Colonic mucosa (tissue), 4 donors: Measurements from ENCODE around the gene EGFL7. TPM values are rescaled to one million over a fixed set of nuclear protein-coding genes. Genes with fewer than 3 reads are reported as not detected.
A peak's percentile ranks its signal among the peaks of the same experiment; 100 is the strongest.

Source experiments
- DNase-seq: peaks from one replicate; pipeline ENCODE4 v3.0.0-alpha.2; 2020
- H3K27ac ChIP-seq: fragments of 200-600 bp; one replicate; pipeline ENCODE4 v1.8.0; 2021
- H3K27me3 ChIP-seq: fragments of 200-600 bp; one replicate; pipeline ENCODE4 v1.8.0; 2021
- H3K36me3 ChIP-seq: fragments of 200-600 bp; one replicate; pipeline ENCODE4 v1.8.0; 2021
- H3K4me1 ChIP-seq: fragments of 200-600 bp; one replicate; pipeline ENCODE4 v1.8.0; 2021; ENCODE audit warnings: mild to moderate bottlenecking
- H3K4me3 ChIP-seq: fragments of 200-600 bp; one replicate; pipeline ENCODE4 v1.8.0; 2021
- H3K9ac ChIP-seq, 2 donors: one replicate each; pipeline ENCODE4 v1.7.0; 2013; ENCODE audit warnings: control low read depth in 2 of 2, low read depth in 2 of 2, low read length in 2 of 2
- H3K9me3 ChIP-seq: fragments of 200-600 bp; one replicate; pipeline ENCODE4 v1.8.0; 2021
- intact Hi-C: fragments of 100-400 bp; cut with DNase I; formaldehyde crosslinking; loops from one replicate; pipeline ENCODE4 v1.14.1; 2022
- microRNA-seq: library from miRNA; unstranded; fragments of <30 nt; microRNA quantifications from one replicate; pipeline ENCODE4, GENCODE V29; 2019
- total RNA-seq, 2 donors: library from RNA; stranded (reverse); fragmentation: NEBNext Ultra II Directional in 1 of 2; extraction: Animal tissue kit (Norgen Biotek cat#: 25700) in 1 of 2; gene quantifications; one replicate each; pipeline ENCODE4 v1.2.1, GENCODE V29; 2021
- TF ChIP-seq, protein P1 (sequence below): fragments of 200-600 bp; IDR thresholded peaks from one replicate; pipeline ENCODE4 v1.8.0; 2022; ENCODE audit warnings: antibody characterized with exemption, mild to moderate bottlenecking
- donor health status: healthy.
- donor health status: DM: no; HTN: no; CAD: no.
- donor health status: DM: no; HTN: no; CAD: no.

EGFL7 gene
- total RNA-seq, 2 donors from 2014 or later, result 17.3 to 28.4 TPM

- no peak overlapping the region for H3K4me3 ChIP-seq
- peaks cover 6% of the 10 kb centered on the region for H3K36me3 ChIP-seq
- no peaks in the 10 kb centered on the region for H3K27me3 ChIP-seq
- no peak for DNase-seq
- H3K9me3 ChIP-seq, result no peaks in the 10 kb centered on the region
- TF ChIP-seq, protein P1, sequence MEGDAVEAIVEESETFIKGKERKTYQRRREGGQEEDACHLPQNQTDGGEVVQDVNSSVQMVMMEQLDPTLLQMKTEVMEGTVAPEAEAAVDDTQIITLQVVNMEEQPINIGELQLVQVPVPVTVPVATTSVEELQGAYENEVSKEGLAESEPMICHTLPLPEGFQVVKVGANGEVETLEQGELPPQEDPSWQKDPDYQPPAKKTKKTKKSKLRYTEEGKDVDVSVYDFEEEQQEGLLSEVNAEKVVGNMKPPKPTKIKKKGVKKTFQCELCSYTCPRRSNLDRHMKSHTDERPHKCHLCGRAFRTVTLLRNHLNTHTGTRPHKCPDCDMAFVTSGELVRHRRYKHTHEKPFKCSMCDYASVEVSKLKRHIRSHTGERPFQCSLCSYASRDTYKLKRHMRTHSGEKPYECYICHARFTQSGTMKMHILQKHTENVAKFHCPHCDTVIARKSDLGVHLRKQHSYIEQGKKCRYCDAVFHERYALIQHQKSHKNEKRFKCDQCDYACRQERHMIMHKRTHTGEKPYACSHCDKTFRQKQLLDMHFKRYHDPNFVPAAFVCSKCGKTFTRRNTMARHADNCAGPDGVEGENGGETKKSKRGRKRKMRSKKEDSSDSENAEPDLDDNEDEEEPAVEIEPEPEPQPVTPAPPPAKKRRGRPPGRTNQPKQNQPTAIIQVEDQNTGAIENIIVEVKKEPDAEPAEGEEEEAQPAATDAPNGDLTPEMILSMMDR, result no peak
- intact Hi-C loops, result no loop called here
- no peak overlapping the region for H3K27ac ChIP-seq
- no peak overlapping the region for H3K9ac ChIP-seq
- H3K4me1 ChIP-seq, result peaks cover 6% of the 10 kb centered on the region
Observed at GRCh38 chr9:136721339-136722092, 58.8 kb downstream of the EGFL7 start.

Small RNA genes within 50 kb of the gene (microRNA-seq; reads per million reads assigned to microRNA genes)
- gene MIR126, result 47,373 reads per million, percentile 98 among the genes with 10 or more reads in this experiment

Other genes with a start within 250 kb of the EGFL7 start
- gene INPP5E, start 223.1 kb upstream of the EGFL7 start, total RNA-seq, result 10 to 100 TPM in 1 of 2 donors, 1 to 10 TPM in 1; 8.3 to 12.1 TPM
- gene SEC16A, start 179.9 kb upstream of the EGFL7 start, total RNA-seq, result 100 to 1,000 TPM in 1 of 2 donors, 10 to 100 TPM in 1; 66.2 to 104 TPM
- 10 to 100 TPM; 49.3 to 99.4 TPM for gene NOTCH1, start 116.9 kb upstream of the EGFL7 start, total RNA-seq
- 100 to 1,000 TPM; 197 to 372 TPM for gene AGPAT2, start 24.5 kb downstream of the EGFL7 start, total RNA-seq
- gene DIPK1B, start 49.7 kb downstream of the EGFL7 start, total RNA-seq, result 1 to 10 TPM in 1 of 2 donors, under 1 TPM in 1; 0.82 to 2.8 TPM
- 1 to 10 TPM in 1 of 2 donors, under 1 TPM in 1; 0.11 to 3.3 TPM for gene LCN10, start 80.0 kb downstream of the EGFL7 start, total RNA-seq
- 1 to 10 TPM in 1 of 2 donors, under 1 TPM in 1; 0.56 to 1.2 TPM for gene LCN6, start 85.6 kb downstream of the EGFL7 start, total RNA-seq
- not detected for gene LCN8, start 95.3 kb downstream of the EGFL7 start, total RNA-seq
- 1 to 10 TPM in 1 of 2 donors, not detected in 1; 3.4 TPM for gene LCN15, start 101.6 kb downstream of the EGFL7 start, total RNA-seq
- 100 to 1,000 TPM; 236 to 366 TPM for gene TMEM141, start 128.4 kb downstream of the EGFL7 start, total RNA-seq
- gene CCDC183, start 133.4 kb downstream of the EGFL7 start, total RNA-seq, result 10 to 100 TPM in 1 of 2 donors, 1 to 10 TPM in 1; 2.4 to 20.0 TPM
- gene RABL6, start 145.0 kb downstream of the EGFL7 start, total RNA-seq, result 100 to 1,000 TPM; 126 to 163 TPM
- 10 to 100 TPM; 11.5 to 17.1 TPM for gene AJM1, start 179.6 kb downstream of the EGFL7 start, total RNA-seq
- 100 to 1,000 TPM; 137 to 176 TPM for gene PHPT1, start 186.5 kb downstream of the EGFL7 start, total RNA-seq
- 10 to 100 TPM; 11.0 to 61.7 TPM for gene MAMDC4, start 189.4 kb downstream of the EGFL7 start, total RNA-seq
- 100 to 1,000 TPM; 442 to 494 TPM for gene EDF1, start 203.4 kb downstream of the EGFL7 start, total RNA-seq
- gene TRAF2, start 223.6 kb downstream of the EGFL7 start, total RNA-seq, result 10 to 100 TPM; 22.4 to 50.6 TPM